Measurements from ENCODE around the gene USP5.

The USP5 gene, protein sequence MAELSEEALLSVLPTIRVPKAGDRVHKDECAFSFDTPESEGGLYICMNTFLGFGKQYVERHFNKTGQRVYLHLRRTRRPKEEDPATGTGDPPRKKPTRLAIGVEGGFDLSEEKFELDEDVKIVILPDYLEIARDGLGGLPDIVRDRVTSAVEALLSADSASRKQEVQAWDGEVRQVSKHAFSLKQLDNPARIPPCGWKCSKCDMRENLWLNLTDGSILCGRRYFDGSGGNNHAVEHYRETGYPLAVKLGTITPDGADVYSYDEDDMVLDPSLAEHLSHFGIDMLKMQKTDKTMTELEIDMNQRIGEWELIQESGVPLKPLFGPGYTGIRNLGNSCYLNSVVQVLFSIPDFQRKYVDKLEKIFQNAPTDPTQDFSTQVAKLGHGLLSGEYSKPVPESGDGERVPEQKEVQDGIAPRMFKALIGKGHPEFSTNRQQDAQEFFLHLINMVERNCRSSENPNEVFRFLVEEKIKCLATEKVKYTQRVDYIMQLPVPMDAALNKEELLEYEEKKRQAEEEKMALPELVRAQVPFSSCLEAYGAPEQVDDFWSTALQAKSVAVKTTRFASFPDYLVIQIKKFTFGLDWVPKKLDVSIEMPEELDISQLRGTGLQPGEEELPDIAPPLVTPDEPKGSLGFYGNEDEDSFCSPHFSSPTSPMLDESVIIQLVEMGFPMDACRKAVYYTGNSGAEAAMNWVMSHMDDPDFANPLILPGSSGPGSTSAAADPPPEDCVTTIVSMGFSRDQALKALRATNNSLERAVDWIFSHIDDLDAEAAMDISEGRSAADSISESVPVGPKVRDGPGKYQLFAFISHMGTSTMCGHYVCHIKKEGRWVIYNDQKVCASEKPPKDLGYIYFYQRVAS

DNA sequence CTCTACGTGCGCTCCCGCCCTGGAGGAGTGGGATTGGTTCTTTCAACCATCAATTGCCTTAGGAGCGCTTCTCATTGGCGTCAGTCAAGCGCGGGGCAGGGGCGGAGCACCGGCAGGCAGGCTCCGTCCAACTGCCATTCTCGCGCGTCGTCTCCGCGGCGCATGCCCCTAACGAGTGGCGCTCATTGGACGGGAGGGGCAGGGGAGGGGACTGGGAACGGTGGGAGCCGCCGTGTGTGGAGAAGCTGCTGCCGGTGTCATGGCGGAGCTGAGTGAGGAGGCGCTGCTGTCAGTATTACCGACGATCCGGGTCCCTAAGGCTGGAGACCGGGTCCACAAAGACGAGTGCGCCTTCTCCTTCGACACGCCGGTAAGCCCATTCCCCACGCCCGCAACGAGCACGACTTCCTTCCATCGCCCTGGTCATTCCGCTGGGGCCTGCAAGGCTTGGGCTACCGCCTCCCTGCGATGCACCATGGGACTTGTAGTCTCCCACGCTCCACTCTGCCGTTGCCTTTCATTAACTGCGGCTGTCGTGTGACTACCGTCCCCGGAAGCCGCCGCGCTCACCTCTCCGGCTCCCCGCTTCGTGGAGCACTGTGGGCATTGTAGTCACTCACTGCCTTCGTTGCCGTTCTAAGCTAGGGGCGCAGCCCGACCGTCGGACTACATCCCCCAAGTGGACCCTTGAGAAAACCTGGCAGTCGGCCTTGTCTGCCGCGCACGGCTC lies at the start of gene USP5:
Gene USP5, plus strand, starts transcription at position 230 of the 730 bp plus-strand sequence. Its CDS starts 30 bp downstream, at position 260.
- TF ChIP-seq, protein P1, sequence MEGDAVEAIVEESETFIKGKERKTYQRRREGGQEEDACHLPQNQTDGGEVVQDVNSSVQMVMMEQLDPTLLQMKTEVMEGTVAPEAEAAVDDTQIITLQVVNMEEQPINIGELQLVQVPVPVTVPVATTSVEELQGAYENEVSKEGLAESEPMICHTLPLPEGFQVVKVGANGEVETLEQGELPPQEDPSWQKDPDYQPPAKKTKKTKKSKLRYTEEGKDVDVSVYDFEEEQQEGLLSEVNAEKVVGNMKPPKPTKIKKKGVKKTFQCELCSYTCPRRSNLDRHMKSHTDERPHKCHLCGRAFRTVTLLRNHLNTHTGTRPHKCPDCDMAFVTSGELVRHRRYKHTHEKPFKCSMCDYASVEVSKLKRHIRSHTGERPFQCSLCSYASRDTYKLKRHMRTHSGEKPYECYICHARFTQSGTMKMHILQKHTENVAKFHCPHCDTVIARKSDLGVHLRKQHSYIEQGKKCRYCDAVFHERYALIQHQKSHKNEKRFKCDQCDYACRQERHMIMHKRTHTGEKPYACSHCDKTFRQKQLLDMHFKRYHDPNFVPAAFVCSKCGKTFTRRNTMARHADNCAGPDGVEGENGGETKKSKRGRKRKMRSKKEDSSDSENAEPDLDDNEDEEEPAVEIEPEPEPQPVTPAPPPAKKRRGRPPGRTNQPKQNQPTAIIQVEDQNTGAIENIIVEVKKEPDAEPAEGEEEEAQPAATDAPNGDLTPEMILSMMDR (IDR thresholded peaks at IDR 0.05; ENCODE audit: insufficient read depth, low read depth, low read length, missing control alignments) = no peak
- DNase-seq (ENCODE audit: low read depth) = peak; percentile 100
- peak within 1 kb of the TSS; percentile 97 for H3K4me3 ChIP-seq (ENCODE audit: low read length)

- no peak overlapping the region for H3K4me3 ChIP-seq (ENCODE audit: low read length)
- TF ChIP-seq, protein P1 (IDR thresholded peaks at IDR 0.05; ENCODE audit: insufficient read depth, low read depth, low read length, missing control alignments) = no peak
- no peak for DNase-seq (ENCODE audit: low read depth)
Observed at GRCh38 chr12:6807170-6807569, 44.8 kb upstream of the USP5 start.

- DNase-seq (ENCODE audit: low read depth) = no peak
- no peak overlapping the region for H3K4me3 ChIP-seq (ENCODE audit: low read length)
- TF ChIP-seq, protein P1 (IDR thresholded peaks at IDR 0.05; ENCODE audit: insufficient read depth, low read depth, low read length, missing control alignments) = no peak
Observed at GRCh38 chr12:6809056-6809455, 42.9 kb upstream of the USP5 start.

DNA sequence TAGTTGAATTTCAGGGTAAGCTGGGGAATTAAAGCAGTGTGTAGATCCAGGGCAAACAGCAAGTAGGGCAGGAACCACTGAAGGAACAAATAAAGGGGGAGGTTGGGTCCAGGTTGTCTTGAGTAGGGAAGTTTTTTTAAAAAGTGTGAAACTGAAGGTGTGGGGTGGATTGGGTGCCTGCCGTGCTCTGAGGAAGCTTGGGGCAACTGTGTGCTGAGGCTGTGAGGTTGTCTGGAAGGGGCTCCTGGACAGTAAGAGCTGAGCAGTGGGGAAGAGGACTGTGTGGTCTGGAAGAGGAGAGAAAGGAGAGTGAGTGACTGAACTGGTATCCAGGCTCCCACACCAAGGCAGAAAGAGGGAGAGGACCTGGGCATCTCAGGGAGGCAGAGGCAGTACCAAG lies 41.2 kb upstream of the USP5 start:
- TF ChIP-seq, protein P1 (IDR thresholded peaks at IDR 0.05; ENCODE audit: insufficient read depth, low read depth, low read length, missing control alignments) = no peak
- DNase-seq (ENCODE audit: low read depth) = no peak
- no peak overlapping the region for H3K4me3 ChIP-seq (ENCODE audit: low read length)

DNA sequence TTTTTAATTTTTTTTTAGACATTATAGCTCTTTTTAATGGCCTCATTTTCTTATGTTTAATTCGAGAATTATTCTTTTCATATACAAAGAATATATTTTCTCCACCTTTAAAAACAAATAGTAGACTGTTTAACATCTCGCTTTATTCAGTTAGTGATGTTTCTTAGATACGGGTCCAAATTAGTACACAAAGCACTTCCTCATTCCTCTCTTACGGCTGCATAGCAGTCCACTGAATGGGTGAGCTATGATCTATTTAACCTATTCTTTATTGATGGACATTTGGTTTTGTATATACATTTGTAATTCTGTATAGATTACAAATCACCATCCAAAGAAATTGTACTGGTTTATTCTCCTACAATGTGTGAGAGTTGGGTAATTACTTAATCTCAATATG lies 38.6 kb upstream of the USP5 start:
- H3K4me3 ChIP-seq (ENCODE audit: low read length) = no peak overlapping the region
- DNase-seq (ENCODE audit: low read depth) = no peak
- TF ChIP-seq, protein P1 (IDR thresholded peaks at IDR 0.05; ENCODE audit: insufficient read depth, low read depth, low read length, missing control alignments) = no peak

DNA sequence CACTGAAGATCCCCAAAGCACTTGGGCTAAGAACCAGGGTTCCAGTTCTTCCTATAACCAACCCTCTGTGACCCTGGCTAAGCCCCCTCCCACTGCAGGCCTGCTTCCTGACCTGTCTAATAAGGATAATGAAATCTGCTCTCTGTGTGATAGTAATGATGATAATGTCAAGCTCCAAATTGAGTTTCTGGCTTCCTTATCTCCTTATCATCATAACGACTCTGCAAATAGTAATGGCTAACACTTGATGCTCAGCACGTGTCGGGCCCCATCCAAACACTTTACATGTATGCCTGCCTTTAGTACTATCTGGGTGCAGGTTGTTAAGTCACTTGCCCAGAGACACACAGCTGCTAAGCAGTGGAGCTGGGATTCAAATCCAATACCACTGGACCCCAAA lies 35.4 kb upstream of the USP5 start:
- TF ChIP-seq, protein P1 (IDR thresholded peaks at IDR 0.05; ENCODE audit: insufficient read depth, low read depth, low read length, missing control alignments) = no peak
- DNase-seq (ENCODE audit: low read depth) = no peak
- no peak overlapping the region for H3K4me3 ChIP-seq (ENCODE audit: low read length)

Measured in epithelial cell of esophagus (primary cell).